Stimulated activated effector memory CD8-positive, alpha-beta T cell treated with anti-CD3 and anti-CD28 coated beads, Interleukin-12 subunit alpha, Interleukin-12 subunit beta, amount 100 ng/mL, for 72 hours (primary cell): ENCODE measurements around the gene CMIP.

Experiments
- ATAC-seq: fragments of 150-1000 bp; cut with Tn5 transposase; 2 replicates; pipeline ENCODE4 v1.10.0; 2021
- DNase-seq, 2 donors: peaks; one replicate each; pipeline ENCODE4 v3.0.0; 2021 to 2022; ENCODE audit warnings: low spot score in 2 of 2
- H3K27ac Mint-ChIP-seq: one replicate; pipeline ENCODE4 v1.8.0; 2022; ENCODE audit warnings: mild to moderate bottlenecking, mixed read lengths
- H3K36me3 Mint-ChIP-seq: one replicate; pipeline ENCODE4 v1.8.0; 2022; ENCODE audit warnings: mild to moderate bottlenecking, mixed read lengths
- H3K4me1 Mint-ChIP-seq: one replicate; pipeline ENCODE4 v1.8.0; 2022; ENCODE audit warnings: mixed read lengths
- H3K4me3 Mint-ChIP-seq: one replicate; pipeline ENCODE4 v1.8.0; 2022; ENCODE audit warnings: mild to moderate bottlenecking, mixed read lengths
- H3K9me3 Mint-ChIP-seq: one replicate; pipeline ENCODE4 v1.8.0; 2022; ENCODE audit warnings: mixed read lengths

Gene CMIP

GRCh38 chr16:81541314-81541713 lies 96.7 kb downstream of the CMIP start:
- H3K36me3 Mint-ChIP-seq: no peaks in the 10 kb centered on the region
- H3K4me1 Mint-ChIP-seq: peaks cover 57% of the 10 kb centered on the region
- no peak for DNase-seq
- H3K9me3 Mint-ChIP-seq: no peaks in the 10 kb centered on the region
- H3K27ac Mint-ChIP-seq: peak overlapping the region; percentile 26
- no peak overlapping the region for H3K4me3 Mint-ChIP-seq
- no peak for ATAC-seq

GRCh38 chr16:81542609-81543570 lies 98.3 kb downstream of the CMIP start:
- H3K36me3 Mint-ChIP-seq: no peaks in the 10 kb centered on the region
- no peak overlapping the region for H3K4me3 Mint-ChIP-seq
- peaks cover 66% of the 10 kb centered on the region for H3K4me1 Mint-ChIP-seq
- ATAC-seq: no peak
- peak overlapping the region; percentile 1 for H3K27ac Mint-ChIP-seq
- no peaks in the 10 kb centered on the region for H3K9me3 Mint-ChIP-seq
- DNase-seq: no peak

GRCh38 chr16:81543571-81543970 lies 99.0 kb downstream of the CMIP start:
- peaks cover 66% of the 10 kb centered on the region for H3K4me1 Mint-ChIP-seq
- peak overlapping the region; percentile 1 for H3K27ac Mint-ChIP-seq
- H3K36me3 Mint-ChIP-seq: no peaks in the 10 kb centered on the region
- H3K9me3 Mint-ChIP-seq: no peaks in the 10 kb centered on the region
- peak overlapping the region; percentile 18 for H3K4me3 Mint-ChIP-seq
- no peak for ATAC-seq
- no peak for DNase-seq

GRCh38 chr16:81544261-81544660 lies 99.7 kb downstream of the CMIP start:
- Mint-ChIP-seq H3K36me3 (no peaks in the 10 kb centered on the region), H3K4me1 (peaks cover 72% of the 10 kb centered on the region), H3K27ac (peak overlapping the region; percentile 1), H3K4me3 (peak overlapping the region; percentile 0), H3K9me3 (no peaks in the 10 kb centered on the region)
- ATAC-seq (no peak), DNase-seq (no peak)

- peak overlapping the region; percentile 1 for H3K27ac Mint-ChIP-seq
- H3K9me3 Mint-ChIP-seq: no peaks in the 10 kb centered on the region
- ATAC-seq (peak; percentile 54), DNase-seq (no peak)
- no peaks in the 10 kb centered on the region for H3K36me3 Mint-ChIP-seq
- H3K4me1 Mint-ChIP-seq: peaks cover 73% of the 10 kb centered on the region
- peak overlapping the region; percentile 0 for H3K4me3 Mint-ChIP-seq
These were observed 100.2 kb downstream of the CMIP start for GRCh38 chr16:81544700-81545271.

GRCh38 chr16:81545470-81546250 lies 101.1 kb downstream of the CMIP start:
- peak; percentile 72 for ATAC-seq
- no peaks in the 10 kb centered on the region for H3K9me3 Mint-ChIP-seq
- H3K36me3 Mint-ChIP-seq: no peaks in the 10 kb centered on the region
- H3K4me3 Mint-ChIP-seq: peak overlapping the region; percentile 30
- H3K4me1 Mint-ChIP-seq: peaks cover 79% of the 10 kb centered on the region
- DNase-seq: no peak
- H3K27ac Mint-ChIP-seq: peak overlapping the region; percentile 1

GRCh38 chr16:81546781-81547180 lies 102.2 kb downstream of the CMIP start:
- ATAC-seq (no peak), DNase-seq (no peak)
- Mint-ChIP-seq H3K4me3 (no peak overlapping the region), H3K36me3 (no peaks in the 10 kb centered on the region), H3K4me1 (peaks cover 85% of the 10 kb centered on the region), H3K27ac (peak overlapping the region; percentile 77), H3K9me3 (no peaks in the 10 kb centered on the region)

GRCh38 chr16:81547194-81547938 lies 102.8 kb downstream of the CMIP start:
- ATAC-seq: no peak
- Mint-ChIP-seq H3K9me3 (no peaks in the 10 kb centered on the region), H3K4me3 (no peak overlapping the region), H3K36me3 (no peaks in the 10 kb centered on the region), H3K4me1 (peaks cover 85% of the 10 kb centered on the region), H3K27ac (peak overlapping the region; percentile 77)
- DNase-seq: no peak

GRCh38 chr16:81547939-81548216 lies 103.3 kb downstream of the CMIP start:
- H3K4me3 Mint-ChIP-seq: no peak overlapping the region
- ATAC-seq (no peak), DNase-seq (no peak)
- no peaks in the 10 kb centered on the region for H3K36me3 Mint-ChIP-seq
- no peak overlapping the region for H3K27ac Mint-ChIP-seq
- no peaks in the 10 kb centered on the region for H3K9me3 Mint-ChIP-seq
- peaks cover 85% of the 10 kb centered on the region for H3K4me1 Mint-ChIP-seq

- no peak overlapping the region for H3K4me3 Mint-ChIP-seq
- no peak overlapping the region for H3K27ac Mint-ChIP-seq
- ATAC-seq: no peak
- DNase-seq: no peak
- no peaks in the 10 kb centered on the region for H3K36me3 Mint-ChIP-seq
- H3K9me3 Mint-ChIP-seq: no peaks in the 10 kb centered on the region
- peaks cover 85% of the 10 kb centered on the region for H3K4me1 Mint-ChIP-seq
These were observed 103.9 kb downstream of the CMIP start for GRCh38 chr16:81548551-81548875.

GRCh38 chr16:81548876-81549546 lies 104.4 kb downstream of the CMIP start:
- Mint-ChIP-seq H3K4me3 (no peak overlapping the region), H3K9me3 (no peaks in the 10 kb centered on the region), H3K36me3 (no peaks in the 10 kb centered on the region), H3K27ac (no peak overlapping the region), H3K4me1 (peaks cover 85% of the 10 kb centered on the region)
- ATAC-seq: no peak
- no peak for DNase-seq

- no peak overlapping the region for H3K4me3 Mint-ChIP-seq
- no peaks in the 10 kb centered on the region for H3K9me3 Mint-ChIP-seq
- H3K4me1 Mint-ChIP-seq: peaks cover 85% of the 10 kb centered on the region
- no peaks in the 10 kb centered on the region for H3K36me3 Mint-ChIP-seq
- ATAC-seq (no peak), DNase-seq (no peak)
- H3K27ac Mint-ChIP-seq: peak overlapping the region; percentile 94
These were observed 105.2 kb downstream of the CMIP start for GRCh38 chr16:81549547-81550431.

GRCh38 chr16:81550432-81550808 lies 105.8 kb downstream of the CMIP start:
- peaks cover 82% of the 10 kb centered on the region for H3K4me1 Mint-ChIP-seq
- no peak for ATAC-seq
- no peaks in the 10 kb centered on the region for H3K9me3 Mint-ChIP-seq
- no peak for DNase-seq
- peak overlapping the region; percentile 94 for H3K27ac Mint-ChIP-seq
- H3K4me3 Mint-ChIP-seq: peak overlapping the region; percentile 52
- no peaks in the 10 kb centered on the region for H3K36me3 Mint-ChIP-seq
